SU-DHL-6 (cell line): ENCODE data around the gene GGA1.
"Not testable (repeated sequence)": the region's sequence is repeated elsewhere in the genome, so short reads cannot be mapped to it uniquely, and the experiment has no call there.

Experiments
- H2AFZ ChIP-seq: fragments of 200-600 bp; sonication (generic); 2 replicates; pipeline ENCODE4 v1.6.1; 2014; ENCODE audit warnings: low read depth, mild to moderate bottlenecking, moderate library complexity, mixed read lengths, antibody characterized with exemption, low read length; ENCODE audit not compliant: severe bottlenecking
- H3F3A ChIP-seq: fragments of 200-600 bp; shearing (Covaris generic); 2 replicates; pipeline ENCODE4 v1.6.0; 2016; ENCODE audit warnings: antibody characterized with exemption, mild to moderate bottlenecking; ENCODE audit not compliant: insufficient read depth
- H3K27ac ChIP-seq: fragments of 200-600 bp; sonication (generic); 2 replicates; pipeline ENCODE4 v1.5.1; 2016; ENCODE audit warnings: low read depth, mild to moderate bottlenecking, low read length, moderate library complexity, mixed read lengths
- H3K27me3 ChIP-seq: fragments of 200-600 bp; sonication (generic), shearing (Covaris generic); 2 replicates; pipeline ENCODE4 v1.6.0; 2014; ENCODE audit warnings: mild to moderate bottlenecking, low read length
- H3K36me3 ChIP-seq: fragments of 200-600 bp; sonication (generic); 2 replicates; pipeline ENCODE4 v1.6.1; 2014; ENCODE audit warnings: mild to moderate bottlenecking, low read length, mixed read lengths
- H3K4me2 ChIP-seq: fragments of 300-600, 200-600 bp; shearing (Covaris generic), sonication (generic); 2 replicates; pipeline ENCODE4 v1.6.0; 2014; ENCODE audit warnings: low read length, low read depth, mild to moderate bottlenecking; ENCODE audit not compliant: poor library complexity, severe bottlenecking
- H3K4me3 ChIP-seq: fragments of 200-600 bp; sonication (generic); 2 replicates; pipeline ENCODE4 v1.5.1; 2014; ENCODE audit warnings: antibody characterized with exemption, low read length, mild to moderate bottlenecking, mixed read lengths; ENCODE audit not compliant: insufficient read depth, poor library complexity, severe bottlenecking
- H3K79me2 ChIP-seq: fragments of 200-600 bp; sonication (generic); 2 replicates; pipeline ENCODE4 v1.6.1; 2014; ENCODE audit warnings: mild to moderate bottlenecking, low read length, moderate library complexity; ENCODE audit not compliant: insufficient read depth
- H3K9ac ChIP-seq: fragments of 200-600 bp; sonication (generic); 2 replicates; pipeline ENCODE4 v1.7.0; 2014; ENCODE audit warnings: mild to moderate bottlenecking, low read length
- H3K9me2 ChIP-seq: fragments of 200-600 bp; sonication (generic); replicated peaks from 2 replicates; pipeline ENCODE4 v1.6.1; 2014; ENCODE audit warnings: low read length; ENCODE audit not compliant: insufficient read depth
- H3K9me3 ChIP-seq: fragments of 200-600 bp; sonication (generic); 2 replicates; pipeline ENCODE4 v1.6.1; 2014; ENCODE audit warnings: low read length, mixed read lengths; ENCODE audit not compliant: insufficient read depth
- H4K20me1 ChIP-seq: fragments of 200-600 bp; sonication (generic); 2 replicates; pipeline ENCODE4 v1.6.1; 2014; ENCODE audit warnings: low read depth, mild to moderate bottlenecking, antibody characterized with exemption, low read length, moderate library complexity, mixed read lengths
- CTCF ChIP-seq: fragments of 200-600 bp; sonication (generic); IDR thresholded peaks from one replicate; pipeline ENCODE4 v1.5.1; 2017; ENCODE audit warnings: antibody characterized with exemption, mild to moderate bottlenecking, low read length, moderate library complexity; ENCODE audit not compliant: insufficient read depth, poor library complexity, severe bottlenecking
- EZH2phosphoT487 ChIP-seq: fragments of 200-600 bp; sonication (generic), shearing (Covaris generic); conservative IDR thresholded peaks from 2 replicates; pipeline ENCODE4 v1.6.1; 2018; ENCODE audit warnings: mild to moderate bottlenecking, antibody characterized with exemption, low read length, moderate library complexity, mixed read lengths

Gene GGA1

GRCh38 chr22:37609240-37610152 is 862 bp downstream of the GGA1 start:
- Histone ChIP-seq H3K36me3 (no peaks in the 10 kb centered on the region), H3K9me3 (no peaks in the 10 kb centered on the region), H3K27ac (peak overlapping the region; percentile 95), H3K79me2 (peaks cover 30% of the 10 kb centered on the region), H3K9me2 (no peaks in the 10 kb centered on the region), H4K20me1 (no peaks in the 10 kb centered on the region), H2AFZ (no peak overlapping the region), H3K27me3 (no peaks in the 10 kb centered on the region), H3K4me2 (peak overlapping the region; percentile 88), H3K9ac (peak overlapping the region; percentile 86), H3F3A (peaks cover 20% of the 10 kb centered on the region), H3K4me3 (peak overlapping the region; percentile 88)
- TF ChIP-seq CTCF (no peak), EZH2phosphoT487 (no peak)

GRCh38 chr22:37610153-37610475 is 1.5 kb downstream of the GGA1 start:
- peak overlapping the region; percentile 86 for H3K9ac ChIP-seq
- H3K79me2 ChIP-seq: peaks cover 30% of the 10 kb centered on the region
- H3K4me3 ChIP-seq: peak overlapping the region; percentile 88
- H3K9me3 ChIP-seq, H3K36me3 ChIP-seq, H3K9me2 ChIP-seq, H4K20me1 ChIP-seq, H3K27me3 ChIP-seq, H2AFZ ChIP-seq: not testable (repeated sequence)
- peak overlapping the region; percentile 95 for H3K27ac ChIP-seq
- peak overlapping the region; percentile 88 for H3K4me2 ChIP-seq
- peaks cover 20% of the 10 kb centered on the region for H3F3A ChIP-seq

- Histone ChIP-seq H3K9me3 (no peaks in the 10 kb centered on the region), H4K20me1 (no peaks in the 10 kb centered on the region), H3K9ac (peak overlapping the region; percentile 86), H3K4me3 (peak overlapping the region; percentile 88), H3K27ac (peak overlapping the region; percentile 95), H2AFZ (no peak overlapping the region), H3K79me2 (peaks cover 30% of the 10 kb centered on the region), H3F3A (peaks cover 20% of the 10 kb centered on the region), H3K4me2 (peak overlapping the region; percentile 88), H3K9me2 (no peaks in the 10 kb centered on the region), H3K27me3 (no peaks in the 10 kb centered on the region), H3K36me3 (no peaks in the 10 kb centered on the region)
- TF ChIP-seq EZH2phosphoT487 (no peak), CTCF (no peak)
These were observed 2.0 kb downstream of the GGA1 start for GRCh38 chr22:37610480-37611129.

- H3K9me3 ChIP-seq: no peaks in the 10 kb centered on the region
- TF ChIP-seq CTCF (no peak), EZH2phosphoT487 (no peak)
- H3K4me3 ChIP-seq: no peak overlapping the region
- peaks cover 30% of the 10 kb centered on the region for H3K79me2 ChIP-seq
- H3K27me3 ChIP-seq: no peaks in the 10 kb centered on the region
- H3K4me2 ChIP-seq: no peak overlapping the region
- H2AFZ ChIP-seq: no peak overlapping the region
- peaks cover 20% of the 10 kb centered on the region for H3F3A ChIP-seq
- no peaks in the 10 kb centered on the region for H3K9me2 ChIP-seq
- no peak overlapping the region for H3K27ac ChIP-seq
- H3K9ac ChIP-seq: no peak overlapping the region
- H4K20me1 ChIP-seq: no peaks in the 10 kb centered on the region
- H3K36me3 ChIP-seq: no peaks in the 10 kb centered on the region
These were observed 2.6 kb downstream of the GGA1 start for GRCh38 chr22:37611207-37611606.
